ENCODE measurements around the gene TRABD2B.
"Not testable (repeated sequence)": the region's sequence is repeated elsewhere in the genome, so short reads cannot be mapped to it uniquely, and the experiment has no call there.

The TRABD2B gene

GRCh38 chr1:47967864-47968555 is 29.2 kb downstream of the TRABD2B start:
- no peak for DNase-seq (ENCODE audit: low read depth)

- DNase-seq (ENCODE audit: low read depth): no peak
Measured at GRCh38 chr1:47965816-47966215, 31.4 kb downstream of the TRABD2B start.

GRCh38 chr1:47964636-47965035 is 32.5 kb downstream of the TRABD2B start:
- no peak for DNase-seq (ENCODE audit: low read depth)

GRCh38 chr1:47963568-47964358 is 33.4 kb downstream of the TRABD2B start:
- DNase-seq (ENCODE audit: low read depth): no peak

GRCh38 chr1:47962750-47963492 is 34.3 kb downstream of the TRABD2B start:
- no peak for DNase-seq (ENCODE audit: low read depth)

- not testable (repeated sequence) for DNase-seq (ENCODE audit: low read depth)
Measured at GRCh38 chr1:47961835-47962234, 35.4 kb downstream of the TRABD2B start.

- DNase-seq (ENCODE audit: low read depth): not testable (repeated sequence)
Measured at GRCh38 chr1:47956491-47956890, 40.7 kb downstream of the TRABD2B start.

- no peak for DNase-seq (ENCODE audit: low read depth)
Measured at GRCh38 chr1:47953661-47954060, 43.5 kb downstream of the TRABD2B start.

- no peak for DNase-seq (ENCODE audit: low read depth)
Measured at GRCh38 chr1:47951545-47952235, 45.5 kb downstream of the TRABD2B start.

GRCh38 chr1:47951026-47951425 is 46.2 kb downstream of the TRABD2B start:
- no peak for DNase-seq (ENCODE audit: low read depth)

- no peak for DNase-seq (ENCODE audit: low read depth)
Measured at GRCh38 chr1:47950471-47950870, 46.7 kb downstream of the TRABD2B start.

GRCh38 chr1:47948126-47948525 is 49.1 kb downstream of the TRABD2B start:
- no peak for DNase-seq (ENCODE audit: low read depth)

GRCh38 chr1:47947531-47947930 is 49.7 kb downstream of the TRABD2B start:
- DNase-seq (ENCODE audit: low read depth): no peak

- DNase-seq (ENCODE audit: low read depth): no peak
Measured at GRCh38 chr1:47944561-47944960, 52.6 kb downstream of the TRABD2B start.

- no peak for DNase-seq (ENCODE audit: low read depth)
Measured at GRCh38 chr1:47942240-47942629, 55.0 kb downstream of the TRABD2B start.

GRCh38 chr1:47941609-47942239 is 55.5 kb downstream of the TRABD2B start:
- DNase-seq (ENCODE audit: low read depth): no peak

GRCh38 chr1:47940779-47941178 is 56.4 kb downstream of the TRABD2B start:
- no peak for DNase-seq (ENCODE audit: low read depth)

GRCh38 chr1:47940326-47940725 is 56.9 kb downstream of the TRABD2B start:
- DNase-seq (ENCODE audit: low read depth): no peak

GRCh38 chr1:47938520-47938919 is 58.7 kb downstream of the TRABD2B start:
- no peak for DNase-seq (ENCODE audit: low read depth)

GRCh38 chr1:47937586-47938254 is 59.5 kb downstream of the TRABD2B start:
- no peak for DNase-seq (ENCODE audit: low read depth)

GRCh38 chr1:47936916-47937551 is 60.2 kb downstream of the TRABD2B start:
- DNase-seq (ENCODE audit: low read depth): no peak
